Vagina (tissue), 2 donors: ENCODE data around the gene SERPINB1.

Experiments
- CTCF ChIP-seq, 3 experiments: fragments of 450-650 bp in 2 of 3; fragments of 200-600 bp in 1 of 3; sonication (generic) in 1 of 3; IDR thresholded peaks; one replicate each; pipeline ENCODE4 v1.5.1; 2017 to 2019; ENCODE audit warnings: antibody characterized with exemption in 3 of 3, mild to moderate bottlenecking in 2 of 3, moderate library complexity in 2 of 3
- POLR2AphosphoS5 ChIP-seq, 2 donors: sonication (generic); formaldehyde crosslinking; IDR thresholded peaks; one replicate each; pipeline ENCODE4 v1.9.0; 2017; ENCODE audit warnings: antibody characterized with exemption in 2 of 2, mild to moderate bottlenecking in 2 of 2, low read depth in 1 of 2; ENCODE audit not compliant: insufficient read depth in 1 of 2

GRCh38 chr6:2844008-2844407 lies 2.3 kb upstream of the SERPINB1 start:
- TF ChIP-seq CTCF (IDR thresholded peaks at IDR 0.05) (no peak), POLR2AphosphoS5 (IDR thresholded peaks at IDR 0.05; ENCODE audit: insufficient read depth in 1 of 2, low read depth in 1 of 2) (no peak)
